ENCODE data around the gene POLR3B.

DNA sequence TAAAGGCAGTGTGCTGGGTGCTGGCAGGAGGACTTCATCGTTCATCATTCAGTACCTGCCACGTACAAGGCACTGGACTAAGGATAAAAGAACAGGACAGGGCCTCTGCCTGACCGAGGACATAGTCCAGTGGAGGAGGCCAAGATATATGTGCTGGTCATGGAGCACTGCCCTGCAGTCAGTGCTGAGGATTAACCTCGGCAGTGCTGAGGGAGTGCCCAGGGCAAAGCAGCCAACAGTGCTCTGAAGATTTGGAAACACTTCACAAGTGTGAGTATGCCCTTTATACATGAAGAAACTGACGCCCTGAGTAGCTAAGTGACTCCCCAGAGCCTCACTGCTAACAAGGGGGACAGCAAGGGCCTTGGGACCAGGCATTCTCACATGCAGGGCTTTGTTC lies 153.8 kb downstream of the POLR3B start:
- TF ChIP-seq POLR2A (IDR thresholded peaks at IDR 0.05; ENCODE audit: control extremely low read depth in 1 of 2, low read depth in 2 of 2, low read length in 2 of 2): no peak
- TF ChIP-seq EGR1 (IDR thresholded peaks at IDR 0.05; ENCODE audit: borderline replicate concordance, low read depth, low read length): no peak
- no peak for TF ChIP-seq EZH2 (IDR thresholded peaks at IDR 0.05; ENCODE audit: low read depth, low read length, severe bottlenecking)
- TF ChIP-seq BRCA1 (IDR thresholded peaks at IDR 0.05; ENCODE audit: low read depth, low read length): no peak
- TF ChIP-seq NRF1 (IDR thresholded peaks at IDR 0.05; ENCODE audit: low read depth, low read length): no peak
- TF ChIP-seq, protein P1, sequence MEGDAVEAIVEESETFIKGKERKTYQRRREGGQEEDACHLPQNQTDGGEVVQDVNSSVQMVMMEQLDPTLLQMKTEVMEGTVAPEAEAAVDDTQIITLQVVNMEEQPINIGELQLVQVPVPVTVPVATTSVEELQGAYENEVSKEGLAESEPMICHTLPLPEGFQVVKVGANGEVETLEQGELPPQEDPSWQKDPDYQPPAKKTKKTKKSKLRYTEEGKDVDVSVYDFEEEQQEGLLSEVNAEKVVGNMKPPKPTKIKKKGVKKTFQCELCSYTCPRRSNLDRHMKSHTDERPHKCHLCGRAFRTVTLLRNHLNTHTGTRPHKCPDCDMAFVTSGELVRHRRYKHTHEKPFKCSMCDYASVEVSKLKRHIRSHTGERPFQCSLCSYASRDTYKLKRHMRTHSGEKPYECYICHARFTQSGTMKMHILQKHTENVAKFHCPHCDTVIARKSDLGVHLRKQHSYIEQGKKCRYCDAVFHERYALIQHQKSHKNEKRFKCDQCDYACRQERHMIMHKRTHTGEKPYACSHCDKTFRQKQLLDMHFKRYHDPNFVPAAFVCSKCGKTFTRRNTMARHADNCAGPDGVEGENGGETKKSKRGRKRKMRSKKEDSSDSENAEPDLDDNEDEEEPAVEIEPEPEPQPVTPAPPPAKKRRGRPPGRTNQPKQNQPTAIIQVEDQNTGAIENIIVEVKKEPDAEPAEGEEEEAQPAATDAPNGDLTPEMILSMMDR (IDR thresholded peaks at IDR 0.05; ENCODE audit: control extremely low read depth in 1 of 3, insufficient read depth in 1 of 3, low read depth in 1 of 3, low read length in 3 of 3): no peak
- TF ChIP-seq GABPA (IDR thresholded peaks at IDR 0.05; ENCODE audit: borderline replicate concordance, insufficient read depth, low read length): no peak
- no peak for TF ChIP-seq SUZ12 (IDR thresholded peaks at IDR 0.05; ENCODE audit: low read length)
- TF ChIP-seq, protein P2, sequence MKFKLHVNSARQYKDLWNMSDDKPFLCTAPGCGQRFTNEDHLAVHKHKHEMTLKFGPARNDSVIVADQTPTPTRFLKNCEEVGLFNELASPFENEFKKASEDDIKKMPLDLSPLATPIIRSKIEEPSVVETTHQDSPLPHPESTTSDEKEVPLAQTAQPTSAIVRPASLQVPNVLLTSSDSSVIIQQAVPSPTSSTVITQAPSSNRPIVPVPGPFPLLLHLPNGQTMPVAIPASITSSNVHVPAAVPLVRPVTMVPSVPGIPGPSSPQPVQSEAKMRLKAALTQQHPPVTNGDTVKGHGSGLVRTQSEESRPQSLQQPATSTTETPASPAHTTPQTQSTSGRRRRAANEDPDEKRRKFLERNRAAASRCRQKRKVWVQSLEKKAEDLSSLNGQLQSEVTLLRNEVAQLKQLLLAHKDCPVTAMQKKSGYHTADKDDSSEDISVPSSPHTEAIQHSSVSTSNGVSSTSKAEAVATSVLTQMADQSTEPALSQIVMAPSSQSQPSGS (IDR thresholded peaks at IDR 0.05; ENCODE audit: low read length): no peak
- no peak for TF ChIP-seq ASH2L (IDR thresholded peaks at IDR 0.05; ENCODE audit: low read length)
- TF ChIP-seq EP300 (IDR thresholded peaks at IDR 0.05; ENCODE audit: borderline replicate concordance in 1 of 2, low read depth in 2 of 2, low read length in 2 of 2): no peak
- no peak for TF ChIP-seq SRF (IDR thresholded peaks at IDR 0.05; ENCODE audit: low read depth, low read length)
- no peak for TF ChIP-seq RBBP5 (IDR thresholded peaks at IDR 0.05; ENCODE audit: borderline replicate concordance, low read depth, low read length)
- TF ChIP-seq POLR2AphosphoS5 (IDR thresholded peaks at IDR 0.05; ENCODE audit: low read depth, low read length): no peak

Data from H1 (cell line).